GM21786 (cell line): ENCODE data around the gene KCNJ6.
A peak's percentile ranks its signal among the peaks of the same experiment; 100 is the strongest.
"Not testable (repeated sequence)": the region's sequence is repeated elsewhere in the genome, so short reads cannot be mapped to it uniquely, and the experiment has no call there.

ENCODE experiments used
- ATAC-seq: cut with Tn5 transposase; IDR thresholded peaks from one replicate; pipeline ENCODE4 v1.9.1; 2021; ENCODE audit not compliant: unreplicated experiment

KCNJ6 gene

GRCh38 chr21:37658121-37658816, 258.0 kb downstream of the KCNJ6 start:
- no peak for ATAC-seq

DNA sequence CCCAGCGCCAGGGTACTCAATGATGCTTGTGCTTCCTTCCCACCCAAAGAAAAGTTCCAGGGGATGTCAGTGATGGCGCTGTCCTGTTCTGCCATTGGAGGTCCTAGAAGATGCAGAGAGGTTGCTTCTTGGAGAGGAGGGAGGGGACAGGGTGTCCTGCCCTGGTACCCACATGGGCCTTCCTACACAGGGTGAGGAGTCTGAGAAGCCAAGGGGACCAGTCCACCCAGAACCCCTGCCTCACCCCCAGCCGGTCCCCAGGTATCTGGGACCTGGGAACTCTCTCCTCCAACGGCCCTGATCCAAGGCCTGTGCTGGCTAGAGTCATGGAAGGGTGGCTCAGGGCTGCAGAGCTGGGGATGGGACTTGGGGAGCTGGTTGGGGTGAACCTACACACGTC, 259.4 kb downstream of the KCNJ6 start:
- ATAC-seq = no peak

- no peak for ATAC-seq
Observed at GRCh38 chr21:37655611-37656300, 260.5 kb downstream of the KCNJ6 start.

GRCh38 chr21:37654596-37654995, 261.7 kb downstream of the KCNJ6 start:
- no peak for ATAC-seq

DNA sequence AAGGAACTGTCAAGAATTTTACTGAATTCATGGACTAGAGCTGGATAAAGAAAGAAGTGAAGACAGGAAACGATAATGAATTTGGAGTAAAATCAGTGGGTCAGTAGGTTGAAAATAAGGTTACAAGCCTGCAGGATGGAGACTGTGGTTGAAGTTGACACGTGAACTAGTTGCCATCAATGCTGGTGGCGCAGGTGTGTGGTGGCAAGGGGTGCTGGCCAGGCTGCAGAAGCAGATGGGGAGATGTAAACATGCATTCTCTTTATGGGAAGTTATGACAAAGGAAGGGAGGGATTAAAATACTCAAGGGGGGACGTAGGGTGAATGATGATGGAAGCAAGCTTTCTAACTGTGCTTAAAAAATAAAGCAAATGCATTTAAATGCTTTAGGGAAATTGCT, 263.1 kb downstream of the KCNJ6 start:
- ATAC-seq = no peak

- ATAC-seq = no peak
Observed at GRCh38 chr21:37647781-37648180, 268.5 kb downstream of the KCNJ6 start.

GRCh38 chr21:37646761-37647160, 269.5 kb downstream of the KCNJ6 start:
- not testable (repeated sequence) for ATAC-seq

DNA sequence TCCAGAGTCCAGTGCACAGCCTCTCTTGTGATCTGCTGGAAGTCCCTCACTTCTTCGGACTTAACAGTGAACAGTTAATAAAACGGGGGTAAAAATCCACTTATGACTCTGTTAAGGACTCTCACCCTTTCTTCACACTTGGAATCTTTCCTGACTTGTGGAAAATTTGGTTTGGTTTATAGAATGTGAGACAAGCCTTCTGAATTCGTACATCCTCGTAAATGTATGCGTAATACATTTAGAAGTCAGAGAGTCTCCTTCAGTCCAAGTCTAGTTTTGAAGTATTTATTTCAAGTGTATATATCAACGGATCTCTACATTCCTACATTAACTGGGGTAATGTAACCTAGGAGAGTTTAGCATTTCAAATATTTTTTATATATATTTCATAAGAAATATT, 270.4 kb downstream of the KCNJ6 start:
- ATAC-seq = no peak

DNA sequence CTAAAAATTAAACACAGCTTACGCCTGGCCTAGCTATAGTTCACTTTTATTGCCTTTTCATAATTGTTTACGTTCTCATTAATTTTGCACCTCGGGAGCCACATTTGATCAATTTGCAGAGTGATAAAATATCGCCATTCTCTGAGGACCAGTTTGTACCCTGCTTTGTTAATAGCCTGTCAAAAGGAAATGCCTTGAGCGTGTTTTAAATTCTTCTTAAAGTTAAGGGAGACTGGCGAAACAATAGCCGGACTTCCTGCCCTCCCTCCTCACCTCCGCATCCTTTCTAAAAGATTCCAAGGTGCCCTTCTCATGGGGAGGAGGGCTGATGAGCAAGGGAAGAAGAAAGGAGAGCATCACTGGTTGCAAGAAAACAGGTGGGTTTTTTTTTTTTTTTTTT, 271.6 kb downstream of the KCNJ6 start:
- ATAC-seq = no peak

GRCh38 chr21:37643862-37644261, 272.4 kb downstream of the KCNJ6 start:
- ATAC-seq = not testable (repeated sequence)

GRCh38 chr21:37642493-37642892, 273.8 kb downstream of the KCNJ6 start:
- ATAC-seq = no peak

DNA sequence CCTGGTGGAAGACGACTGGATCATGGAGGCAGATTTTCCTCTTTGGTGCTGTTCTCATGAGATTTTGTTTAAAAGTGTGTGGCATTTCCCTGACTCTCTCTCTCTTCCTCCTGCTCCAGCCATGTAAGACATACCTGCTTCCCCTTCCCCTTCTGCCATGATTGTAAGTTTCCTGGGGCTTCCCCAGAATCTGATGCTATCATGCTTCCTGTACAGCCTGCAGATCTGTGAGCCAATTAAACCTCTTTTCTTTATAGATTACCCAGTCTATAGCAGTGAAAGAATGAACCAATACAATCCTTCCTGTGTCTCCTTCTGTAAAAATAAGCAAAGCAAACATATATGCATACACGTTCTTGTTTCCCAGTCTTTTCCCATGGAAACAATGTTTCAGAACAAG, 276.5 kb downstream of the KCNJ6 start:
- ATAC-seq = no peak

GRCh38 chr21:37636152-37636860, 280.0 kb downstream of the KCNJ6 start:
- no peak for ATAC-seq

DNA sequence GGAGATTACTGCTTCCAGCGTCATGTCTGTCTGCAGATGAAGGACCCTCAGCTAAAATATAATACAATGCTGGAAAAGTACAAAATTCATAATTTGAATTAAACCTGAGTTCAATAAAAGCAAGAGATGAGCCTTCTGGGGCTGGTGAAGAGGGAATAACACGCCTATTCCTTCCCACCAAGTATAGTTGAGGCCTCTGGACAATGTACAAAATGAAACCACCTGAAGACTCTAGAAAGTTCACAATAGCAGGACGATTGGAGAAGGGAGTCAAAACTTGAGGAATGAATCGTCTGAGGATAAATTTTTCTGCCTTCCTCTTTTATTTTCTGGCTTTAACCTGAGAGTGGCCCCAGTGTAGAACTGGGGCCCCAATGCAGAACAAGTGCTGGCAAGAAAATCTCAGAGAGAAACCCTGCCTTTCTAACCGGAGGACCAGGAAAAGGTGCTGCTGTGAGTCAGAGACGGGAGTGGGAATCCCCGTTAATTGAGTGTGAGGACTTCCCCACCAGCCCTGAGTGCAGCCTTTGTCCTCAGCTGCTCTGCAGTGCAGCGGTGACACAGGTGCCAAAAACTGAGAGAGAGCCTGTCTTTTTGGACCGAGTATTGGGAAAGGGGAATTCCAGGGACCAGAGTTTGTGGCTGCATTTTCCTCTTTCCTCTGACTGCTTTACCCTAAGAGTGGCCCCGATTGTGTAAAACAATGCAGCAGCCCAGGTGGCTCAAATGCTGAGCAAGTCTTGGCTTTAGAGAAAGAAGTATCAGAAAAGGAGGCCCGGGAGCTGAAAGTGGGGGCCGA, 284.7 kb downstream of the KCNJ6 start:
- ATAC-seq = peak; percentile 88

GRCh38 chr21:37630872-37631271, 285.4 kb downstream of the KCNJ6 start:
- ATAC-seq = no peak

GRCh38 chr21:37628362-37628761, 287.9 kb downstream of the KCNJ6 start:
- no peak for ATAC-seq

- ATAC-seq = no peak
Observed at GRCh38 chr21:37627561-37627960, 288.7 kb downstream of the KCNJ6 start.

- no peak for ATAC-seq
Observed at GRCh38 chr21:37627074-37627473, 289.2 kb downstream of the KCNJ6 start.

- no peak for ATAC-seq
Observed at GRCh38 chr21:37626320-37626719, 289.9 kb downstream of the KCNJ6 start.

GRCh38 chr21:37623689-37624088, 292.6 kb downstream of the KCNJ6 start:
- no peak for ATAC-seq

GRCh38 chr21:37623183-37623582, 293.1 kb downstream of the KCNJ6 start:
- ATAC-seq = no peak
